Measurements from ENCODE around the gene SLC66A2. TPM values are rescaled to one million over a fixed set of nuclear protein-coding genes. Genes with fewer than 3 reads are reported as not detected.

The SLC66A2 gene
- total and polyA plus RNA-seq, 2 of the 13 experiments (the other 11 are each of a cell fraction or from before 2014, with no cell fraction given): 33.5 to 41.9 TPM

GRCh38 chr18:79988071-79988450, 36.6 kb upstream of the SLC66A2 start (continued):
- TF ChIP-seq ZNF318 (CRISPR knock-in tag; IDR thresholded peaks at IDR 0.05) (no peak), ZBTB37 (CRISPR knock-in tag; IDR thresholded peaks at IDR 0.05) (no peak), MXD4 (CRISPR knock-in tag; IDR thresholded peaks at IDR 0.05) (peak; percentile 35; the same call in 1 of the 2 replicates), PRPF4 (IDR thresholded peaks at IDR 0.05; ENCODE audit: low read depth, low read length, poor library complexity, severe bottlenecking) (no peak), ZBTB44 (CRISPR knock-in tag; IDR thresholded peaks at IDR 0.05) (no peak), ISL2 (CRISPR knock-in tag; IDR thresholded peaks at IDR 0.05) (0 out of 2 replicates have a peak, but pooled peaks have one; percentile 4), IKZF5 (CRISPR knock-in tag; IDR thresholded peaks at IDR 0.05) (peak; percentile 55; the same call in 1 of the 2 replicates), ZC3H13 (CRISPR knock-in tag; IDR thresholded peaks at IDR 0.05) (no peak), ONECUT2 (CRISPR knock-in tag; IDR thresholded peaks at IDR 0.05) (no peak), ZNF891 (CRISPR knock-in tag; IDR thresholded peaks at IDR 0.05) (no peak), ZNF761 (CRISPR knock-in tag; conservative IDR thresholded peaks at IDR 0.05) (peak; percentile 51; the same call in 1 of the 2 replicates), PLSCR1 (CRISPR knock-in tag; IDR thresholded peaks at IDR 0.05; ENCODE audit: borderline replicate concordance) (0 out of 2 replicates have a peak, but pooled peaks have one; percentile 51), DNMT1 (CRISPR knock-in tag; IDR thresholded peaks at IDR 0.05) (no peak), ZNF547 (CRISPR knock-in tag; IDR thresholded peaks at IDR 0.05) (0 out of 2 replicates have a peak, but pooled peaks have one; percentile 60), ZNF605 (CRISPR knock-in tag; IDR thresholded peaks at IDR 0.05) (0 out of 2 replicates have a peak, but pooled peaks have one; percentile 67), PAF1 (CRISPR knock-in tag; IDR thresholded peaks at IDR 0.05) (no peak), GFI1 (CRISPR knock-in tag; IDR thresholded peaks at IDR 0.05; ENCODE audit: borderline replicate concordance) (0 out of 2 replicates have a peak, but pooled peaks have one; percentile 19)
